Panc1 (cell line): Measurements from ENCODE around the gene SLC25A45. TPM values are rescaled to one million over a fixed set of nuclear protein-coding genes. Genes with fewer than 3 reads are reported as not detected.
A peak's percentile ranks its signal among the peaks of the same experiment; 100 is the strongest.

Source experiments
- ATAC-seq: fragments of 200-7000 bp; cut with Tn5 transposase; 2 replicates; pipeline ENCODE4 v1.9.1; 2020; ENCODE audit warnings: mild to moderate bottlenecking, moderate library complexity
- BruUV-seq: library from RNA; stranded (reverse); fragments of 400-500 nt; replicated peaks from 2 replicates; lab custom pipeline; 2021; lab: Mats Ljungman, UMichigan
- CTCF ChIA-PET: fragments of 300-600 bp; sonication (Branson Sonifier 250); formaldehyde crosslinking; loops from one replicate; lab custom pipeline; 2022; ENCODE audit warnings: antibody characterized with exemption; lab: Charles Lee
- POLR2A ChIA-PET: fragments of 300-600 bp; sonication (Branson Sonifier 250); formaldehyde crosslinking; loops from one replicate; lab custom pipeline; 2022; ENCODE audit warnings: antibody characterized with exemption; lab: Charles Lee
- DNase-seq: peaks from one replicate; pipeline ENCODE4 v3.0.0-alpha.2; 2010; ENCODE audit warnings: low read depth, low spot score
- H3K27ac ChIP-seq: 2 replicates; pipeline ENCODE4 v1.5.1; 2011; ENCODE audit warnings: mild to moderate bottlenecking, low read length, inconsistent platforms
- H3K27me3 ChIP-seq: fragments of 200-500 bp; sonication (Bioruptor generic); 2 replicates; pipeline ENCODE4 v1.6.0; 2014; ENCODE audit warnings: low read length, inconsistent platforms; ENCODE audit not compliant: control insufficient read depth, insufficient read depth
- H3K36me3 ChIP-seq: fragments of 200-500 bp; sonication (Bioruptor generic); 2 replicates; pipeline ENCODE4 v1.5.1; 2014; ENCODE audit warnings: inconsistent platforms, mild to moderate bottlenecking, low read length, moderate library complexity; ENCODE audit not compliant: control insufficient read depth, insufficient read depth
- H3K4me1 ChIP-seq: 2 replicates; pipeline ENCODE4 v1.5.1; 2011; ENCODE audit warnings: inconsistent platforms, mild to moderate bottlenecking, low read length, moderate library complexity; ENCODE audit not compliant: control insufficient read depth, insufficient read depth
- H3K4me3 ChIP-seq, 2 experiments: 2 replicates each; pipeline ENCODE4 v1.5.1; 2011 to 2012; ENCODE audit warnings: low read depth in 2 of 2, low read length in 2 of 2, mild to moderate bottlenecking in 2 of 2, inconsistent platforms in 1 of 2, moderate library complexity in 1 of 2
- H3K9me3 ChIP-seq: fragments of 200-500 bp; sonication (Bioruptor generic); 2 replicates; pipeline ENCODE4 v1.5.1; 2014; ENCODE audit warnings: low read depth, mild to moderate bottlenecking, inconsistent platforms, low read length, moderate library complexity; ENCODE audit not compliant: control insufficient read depth, insufficient read depth
- CTCF ChIP-seq: fragments of 450-650 bp; IDR thresholded peaks from 2 replicates; pipeline ENCODE4 v1.5.1; 2017; ENCODE audit warnings: mild to moderate bottlenecking
- POLR2AphosphoS5 ChIP-seq: IDR thresholded peaks from 2 replicates; pipeline ENCODE4 v1.6.1; 2012; ENCODE audit warnings: mild to moderate bottlenecking, low read depth, low read length, moderate library complexity
- REST ChIP-seq, 2 experiments: IDR thresholded peaks; 2 replicates each; pipeline ENCODE4 v1.6.1; 2011 to 2012; ENCODE audit warnings: low read depth in 2 of 2, control low read depth in 1 of 2, low read length in 1 of 2, mild to moderate bottlenecking in 1 of 2, moderate library complexity in 1 of 2; ENCODE audit not compliant: insufficient read depth in 1 of 2
- SIN3A ChIP-seq: IDR thresholded peaks from 2 replicates; pipeline ENCODE4 v1.6.1; 2012; ENCODE audit warnings: low read depth, mild to moderate bottlenecking, low read length, moderate library complexity, borderline replicate concordance; ENCODE audit not compliant: insufficient read depth
- TCF7L2 ChIP-seq: IDR thresholded peaks from 2 replicates; pipeline ENCODE4 v1.6.1; 2011; ENCODE audit warnings: mild to moderate bottlenecking, low read depth, low read length, inconsistent platforms
- in situ Hi-C: cut with HindIII; loops from 2 replicates; pipeline ENCODE4 v1.10.0; 2016; ENCODE audit warnings: low sequenced_read_pairs, low pct_unique_long_range_greater_than_20kb
- intact Hi-C: fragments of 100-400 bp; cut with micrococcal nuclease; formaldehyde crosslinking; loops from one replicate; pipeline ENCODE4 v1.10.0; 2022; ENCODE audit not compliant: unreplicated experiment
- total RNA-seq: library from RNA; stranded (reverse); gene quantifications from one replicate; pipeline ENCODE4 v1.2.1, GENCODE V29; 2021; ENCODE audit not compliant: unreplicated experiment

Gene SLC25A45
- total RNA-seq, 1 experiment from 2014 or later: 9.8 TPM

- Histone ChIP-seq H3K4me1 (peaks cover 60% of the 10 kb centered on the region), H3K4me3 (peak overlapping the region in 1 of 2 experiments; percentile 5; a peak in 1 of 4 replicates), H3K27me3 (no peaks in the 10 kb centered on the region), H3K9me3 (no peaks in the 10 kb centered on the region), H3K36me3 (no peaks in the 10 kb centered on the region; the same call in 1 of the 2 replicates), H3K27ac (peak overlapping the region; percentile 78)
- no peak for ATAC-seq
- no TSS peak for BruUV-seq
- DNase-seq: no peak
- TF ChIP-seq TCF7L2 (no peak), REST (IDR thresholded peaks at IDR 0.05; ENCODE audit: insufficient read depth in 1 of 2, low read depth in 2 of 2, low read length in 1 of 2) (no peak), CTCF (no peak), POLR2AphosphoS5 (no peak), SIN3A (no peak)
- intact Hi-C loops (no loop called here), in situ Hi-C loops (no loop called here)
- POLR2A ChIA-PET: interaction anchor here (0.5 to 1.2 kb wide), 3 partner anchors 24 to 1356 kb away, joined by 7 to 9 read pairs (median 8); no protein-coding TSS in a partner anchor
- CTCF ChIA-PET: no interaction called here
Measured at GRCh38 chr11:65388731-65389130, 6.3 kb upstream of the SLC25A45 start.

- ChIA-PET POLR2A (interaction anchor here (0.7 to 1.0 kb wide), 2 partner anchors 85 to 112 kb away, joined by 3 to 4 read pairs; partner anchors contain the start of gene MALAT1), CTCF (interaction anchor here (0.6 to 0.7 kb wide), 2 partner anchors 25 to 247 kb away, joined by 3 to 5 read pairs; no protein-coding TSS in a partner anchor)
- intact Hi-C loops: no loop called here
- TSS peak; percentile 77 for BruUV-seq
- Histone ChIP-seq H3K27ac (peak within 1 kb of the TSS; percentile 92), H3K4me3 (peak within 1 kb of the TSS; percentile 84 to 88), H3K27me3 (no peaks in the 10 kb centered on the region), H3K4me1 (peaks cover 73% of the 10 kb centered on the region), H3K36me3 (no peaks in the 10 kb centered on the region; the same call in 1 of the 2 replicates), H3K9me3 (no peaks in the 10 kb centered on the region)
- ATAC-seq (peak; percentile 67), DNase-seq (peak; percentile 17)
- in situ Hi-C loops: no loop called here
- TF ChIP-seq REST (IDR thresholded peaks at IDR 0.05; ENCODE audit: insufficient read depth in 1 of 2, low read depth in 2 of 2, low read length in 1 of 2) (peak in 1 of 2 experiments; percentile 40; a peak in 1 of 4 replicates), SIN3A (peak; percentile 34; the same call in 1 of the 2 replicates), POLR2AphosphoS5 (peak; percentile 89), CTCF (no peak), TCF7L2 (no peak)
Measured at GRCh38 chr11:65386307-65387140, 4.1 kb upstream of the SLC25A45 start, which contains the start of gene FRMD8. FRMD8 (plus strand) TSS chr11:65386637; CDS start chr11:65387037, 400 bp downstream.
